ENCODE results near the gene TNNT3.

Gene TNNT3

DNA sequence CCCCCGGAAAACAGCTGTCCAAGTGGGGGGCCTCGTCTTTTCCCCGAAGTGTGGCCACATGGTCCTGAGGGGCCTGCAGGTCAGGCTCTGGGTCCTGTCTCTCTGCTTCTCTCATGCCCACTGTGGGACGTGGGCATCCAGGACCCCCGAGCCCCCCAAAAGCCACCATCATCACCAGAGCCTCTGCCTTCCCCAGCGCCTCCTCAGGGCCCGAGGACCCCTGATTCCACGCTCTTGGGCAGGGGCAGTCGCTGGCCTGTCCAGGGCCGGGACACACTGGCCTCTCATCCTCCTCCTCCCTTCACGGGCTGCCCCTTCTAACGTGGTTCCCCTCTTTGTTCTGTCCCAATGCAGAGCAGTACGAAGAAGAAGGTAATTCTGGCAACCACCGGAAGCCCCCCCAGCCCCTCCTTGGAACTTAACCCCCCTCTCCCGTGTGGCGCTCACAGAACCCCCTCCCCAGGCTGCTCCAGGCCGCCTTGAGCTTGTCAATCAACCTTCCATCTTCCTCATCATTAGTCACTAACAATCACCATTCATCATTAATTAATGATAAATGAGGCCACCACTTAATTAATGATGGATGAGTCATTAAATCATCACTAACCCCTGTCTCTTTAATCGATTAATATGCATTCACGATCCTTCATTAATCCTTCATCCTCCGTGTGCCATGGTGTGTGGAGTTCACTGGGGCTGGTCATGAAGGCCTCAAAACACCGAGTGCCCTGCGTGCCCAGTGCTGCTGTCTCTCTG, 3.9 kb downstream of the TNNT3 start:
- H3K4me3 ChIP-seq (ENCODE audit: insufficient read depth, low read depth, low read length): no peak overlapping the region
- H3K27ac ChIP-seq (ENCODE audit: insufficient read depth, low read depth, low read length, poor library complexity, severe bottlenecking): no peak overlapping the region
- WGBS, 2 experiments: 91 to 92% methylated on average over 22 of the region's 22 CpGs
- H3K4me1 ChIP-seq (ENCODE audit: control insufficient read depth, insufficient read depth, low read length): peaks cover 20% of the 10 kb centered on the region
- no peaks in the 10 kb centered on the region for H3K36me3 ChIP-seq (ENCODE audit: control insufficient read depth, insufficient read depth, low read length)
- H3K27me3 ChIP-seq (ENCODE audit: control insufficient read depth, insufficient read depth, low read length, poor library complexity, severe bottlenecking): no peaks in the 10 kb centered on the region
- no peaks in the 10 kb centered on the region for H3K9me3 ChIP-seq (ENCODE audit: control insufficient read depth, low read length)

GRCh38 chr11:1924181-1924580, 4.7 kb downstream of the TNNT3 start:
- H3K4me1 ChIP-seq (ENCODE audit: control insufficient read depth, insufficient read depth, low read length): peaks cover 20% of the 10 kb centered on the region
- H3K4me3 ChIP-seq (ENCODE audit: insufficient read depth, low read depth, low read length): no peak overlapping the region
- no peak overlapping the region for H3K27ac ChIP-seq (ENCODE audit: insufficient read depth, low read depth, low read length, poor library complexity, severe bottlenecking)
- no peaks in the 10 kb centered on the region for H3K27me3 ChIP-seq (ENCODE audit: control insufficient read depth, insufficient read depth, low read length, poor library complexity, severe bottlenecking)
- no peaks in the 10 kb centered on the region for H3K9me3 ChIP-seq (ENCODE audit: control insufficient read depth, low read length)
- no peaks in the 10 kb centered on the region for H3K36me3 ChIP-seq (ENCODE audit: control insufficient read depth, insufficient read depth, low read length)
- WGBS, 2 experiments: 93 to 96% methylated on average over 17 of the region's 17 CpGs

GRCh38 chr11:1924646-1925372, 5.3 kb downstream of the TNNT3 start:
- no peak overlapping the region for H3K4me3 ChIP-seq (ENCODE audit: insufficient read depth, low read depth, low read length)
- no peaks in the 10 kb centered on the region for H3K9me3 ChIP-seq (ENCODE audit: control insufficient read depth, low read length)
- no peaks in the 10 kb centered on the region for H3K27me3 ChIP-seq (ENCODE audit: control insufficient read depth, insufficient read depth, low read length, poor library complexity, severe bottlenecking)
- H3K4me1 ChIP-seq (ENCODE audit: control insufficient read depth, insufficient read depth, low read length): peaks cover 20% of the 10 kb centered on the region
- H3K27ac ChIP-seq (ENCODE audit: insufficient read depth, low read depth, low read length, poor library complexity, severe bottlenecking): no peak overlapping the region
- 83% methylated on average over 20 to 21 of the region's 21 CpGs for WGBS, 2 experiments
- no peaks in the 10 kb centered on the region for H3K36me3 ChIP-seq (ENCODE audit: control insufficient read depth, insufficient read depth, low read length)

DNA sequence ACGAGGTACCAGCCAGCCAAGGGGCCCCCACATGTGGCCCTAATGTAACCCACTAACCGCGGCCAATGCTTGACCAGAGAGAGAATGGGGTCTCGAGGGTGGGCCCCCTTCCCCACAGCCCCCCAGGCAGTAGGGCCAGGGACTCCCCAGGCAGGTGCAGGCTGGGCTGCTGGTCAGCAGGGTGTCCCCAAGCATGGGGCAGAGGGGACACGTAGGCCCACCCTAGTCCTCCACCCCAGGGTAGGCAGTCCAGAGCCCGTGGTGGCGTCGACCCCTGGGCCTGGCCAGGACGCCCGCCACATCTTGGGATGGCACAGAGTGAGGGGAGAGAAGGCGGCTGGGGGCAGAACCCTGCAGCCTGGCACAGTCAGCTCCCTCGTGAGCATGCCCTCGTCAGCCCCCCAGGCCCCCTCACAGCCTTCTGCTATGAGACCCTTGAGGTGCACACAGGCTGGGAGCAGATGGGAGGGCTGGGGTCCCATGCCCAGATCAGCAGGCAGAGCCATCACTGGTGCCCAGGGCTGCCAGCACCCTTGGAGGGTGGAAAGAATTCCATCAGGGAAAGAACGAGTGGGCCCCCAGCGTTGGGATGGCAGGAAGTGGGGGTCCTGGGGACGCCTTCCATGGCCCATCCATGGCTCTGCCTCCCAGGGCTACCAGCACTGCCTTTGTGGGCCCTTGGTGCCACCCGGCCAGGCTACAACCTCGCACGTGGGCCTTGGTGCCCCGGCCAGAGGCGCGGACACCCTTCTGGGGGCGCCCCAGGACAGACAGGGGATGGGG, 6.1 kb downstream of the TNNT3 start:
- Histone ChIP-seq H3K27me3 (ENCODE audit: control insufficient read depth, insufficient read depth, low read length, poor library complexity, severe bottlenecking) (no peaks in the 10 kb centered on the region), H3K27ac (ENCODE audit: insufficient read depth, low read depth, low read length, poor library complexity, severe bottlenecking) (no peak overlapping the region), H3K9me3 (ENCODE audit: control insufficient read depth, low read length) (no peaks in the 10 kb centered on the region), H3K36me3 (ENCODE audit: control insufficient read depth, insufficient read depth, low read length) (no peaks in the 10 kb centered on the region), H3K4me1 (ENCODE audit: control insufficient read depth, insufficient read depth, low read length) (peaks cover 20% of the 10 kb centered on the region), H3K4me3 (ENCODE audit: insufficient read depth, low read depth, low read length) (no peak overlapping the region)
- WGBS, 2 experiments: 94% methylated on average over 23 of the region's 23 CpGs

- Histone ChIP-seq H3K36me3 (ENCODE audit: control insufficient read depth, insufficient read depth, low read length) (no peaks in the 10 kb centered on the region), H3K4me1 (ENCODE audit: control insufficient read depth, insufficient read depth, low read length) (peaks cover 14% of the 10 kb centered on the region), H3K27me3 (ENCODE audit: control insufficient read depth, insufficient read depth, low read length, poor library complexity, severe bottlenecking) (no peaks in the 10 kb centered on the region), H3K4me3 (ENCODE audit: insufficient read depth, low read depth, low read length) (no peak overlapping the region), H3K27ac (ENCODE audit: insufficient read depth, low read depth, low read length, poor library complexity, severe bottlenecking) (no peak overlapping the region), H3K9me3 (ENCODE audit: control insufficient read depth, low read length) (no peaks in the 10 kb centered on the region)
- WGBS, 2 experiments: 94% methylated on average over 41 of the region's 41 CpGs
Observed at GRCh38 chr11:1926156-1927025, 6.9 kb downstream of the TNNT3 start.

DNA sequence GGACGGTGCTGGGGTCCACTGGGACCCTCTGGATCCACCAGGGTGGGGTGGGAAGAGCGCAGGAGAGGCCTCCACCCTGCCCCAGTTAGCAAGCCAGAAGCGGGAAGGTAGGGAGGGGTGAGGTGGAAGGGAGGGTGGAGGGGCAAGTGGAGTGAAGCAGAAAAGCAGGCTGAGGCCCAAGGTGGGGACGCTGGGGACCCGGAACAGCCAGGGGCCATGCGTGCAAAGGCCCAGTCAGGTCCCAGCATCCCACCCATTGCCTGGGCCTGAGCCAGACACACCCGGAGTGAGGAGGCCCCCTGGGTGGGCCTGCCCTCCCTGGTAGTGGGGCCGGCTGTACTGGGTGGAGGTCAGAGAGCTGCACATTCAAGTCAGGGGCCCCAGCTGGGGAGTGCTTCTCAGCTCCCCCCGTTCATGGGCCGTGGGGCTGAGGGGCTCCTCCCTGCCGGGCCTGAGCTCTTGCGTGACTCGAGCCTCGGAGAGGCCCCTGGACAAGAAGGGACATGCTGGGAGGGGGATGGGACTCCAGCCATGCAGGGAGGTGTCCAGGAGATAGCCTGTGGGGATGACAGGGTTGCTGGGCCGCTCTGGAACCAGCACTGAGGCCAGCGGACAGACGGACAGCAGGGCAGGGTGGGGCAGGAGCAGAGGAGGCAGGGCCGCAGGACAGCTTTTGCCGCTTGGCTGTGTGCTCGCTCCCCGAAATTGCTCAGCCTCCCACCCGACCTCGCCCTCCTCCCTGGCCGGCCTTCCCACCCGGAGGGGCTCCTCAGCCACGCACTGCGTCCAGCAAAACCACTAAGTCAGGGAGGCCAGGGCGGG, 7.7 kb downstream of the TNNT3 start:
- WGBS, 2 experiments: 87 to 88% methylated on average over 28 of the region's 28 CpGs
- H3K9me3 ChIP-seq (ENCODE audit: control insufficient read depth, low read length): no peaks in the 10 kb centered on the region
- peaks cover 11% of the 10 kb centered on the region for H3K4me1 ChIP-seq (ENCODE audit: control insufficient read depth, insufficient read depth, low read length)
- H3K36me3 ChIP-seq (ENCODE audit: control insufficient read depth, insufficient read depth, low read length): no peaks in the 10 kb centered on the region
- H3K27ac ChIP-seq (ENCODE audit: insufficient read depth, low read depth, low read length, poor library complexity, severe bottlenecking): no peak overlapping the region
- H3K27me3 ChIP-seq (ENCODE audit: control insufficient read depth, insufficient read depth, low read length, poor library complexity, severe bottlenecking): no peaks in the 10 kb centered on the region
- no peak overlapping the region for H3K4me3 ChIP-seq (ENCODE audit: insufficient read depth, low read depth, low read length)

GRCh38 chr11:1927848-1928469, 8.5 kb downstream of the TNNT3 start:
- Histone ChIP-seq H3K36me3 (ENCODE audit: control insufficient read depth, insufficient read depth, low read length) (no peaks in the 10 kb centered on the region), H3K27ac (ENCODE audit: insufficient read depth, low read depth, low read length, poor library complexity, severe bottlenecking) (no peak overlapping the region), H3K4me3 (ENCODE audit: insufficient read depth, low read depth, low read length) (no peak overlapping the region), H3K4me1 (ENCODE audit: control insufficient read depth, insufficient read depth, low read length) (peaks cover 11% of the 10 kb centered on the region), H3K27me3 (ENCODE audit: control insufficient read depth, insufficient read depth, low read length, poor library complexity, severe bottlenecking) (no peaks in the 10 kb centered on the region), H3K9me3 (ENCODE audit: control insufficient read depth, low read length) (no peaks in the 10 kb centered on the region)
- whole genome bisulfite sequencing, 2 experiments: 92% methylated on average over 20 of the region's 20 CpGs

DNA sequence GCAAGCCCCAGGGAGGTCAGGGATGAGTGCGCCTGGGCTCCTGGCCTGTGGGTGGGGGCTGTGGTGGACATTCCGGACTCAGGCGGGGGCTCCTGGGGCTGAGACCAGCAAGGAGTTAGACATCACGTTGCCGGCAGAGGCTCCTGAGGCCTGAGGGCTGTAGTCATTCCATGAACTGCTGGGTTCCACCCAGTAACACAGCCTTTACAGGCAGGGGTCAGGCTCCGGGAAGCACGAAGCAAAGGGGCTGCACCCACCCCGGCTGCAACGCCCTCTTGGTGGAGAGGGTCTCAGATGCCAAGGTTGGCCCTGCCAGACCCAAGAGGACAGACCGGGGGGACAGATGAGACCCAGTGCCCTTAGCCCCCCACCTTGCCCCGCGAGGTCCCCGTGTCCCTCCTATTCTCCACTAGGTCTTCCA, 9.0 kb downstream of the TNNT3 start:
- 92 to 93% methylated on average over 13 of the region's 13 CpGs for WGBS, 2 experiments
- Histone ChIP-seq H3K4me1 (ENCODE audit: control insufficient read depth, insufficient read depth, low read length) (peaks cover 11% of the 10 kb centered on the region), H3K4me3 (ENCODE audit: insufficient read depth, low read depth, low read length) (no peak overlapping the region), H3K9me3 (ENCODE audit: control insufficient read depth, low read length) (no peaks in the 10 kb centered on the region), H3K27me3 (ENCODE audit: control insufficient read depth, insufficient read depth, low read length, poor library complexity, severe bottlenecking) (no peaks in the 10 kb centered on the region), H3K27ac (ENCODE audit: insufficient read depth, low read depth, low read length, poor library complexity, severe bottlenecking) (no peak overlapping the region), H3K36me3 (ENCODE audit: control insufficient read depth, insufficient read depth, low read length) (no peaks in the 10 kb centered on the region)
